GM23338 (cell line): ENCODE measurements around the gene CYBC1.

Experiments
- CREB1 ChIP-seq: fragments of 250-450 bp; sonication (Bioruptor Pico); IDR thresholded peaks from 2 replicates; pipeline ENCODE4 v1.5.0; 2020; ENCODE audit warnings: low read depth, mild to moderate bottlenecking, moderate library complexity
- EZH2 ChIP-seq: fragments of 200-600 bp; sonication (generic); IDR thresholded peaks from one replicate; pipeline ENCODE4 v1.8.0; 2017; ENCODE audit warnings: antibody characterized with exemption, mild to moderate bottlenecking, low read depth; ENCODE audit not compliant: unreplicated experiment
- POLR2AphosphoS5 ChIP-seq: IDR thresholded peaks from 2 replicates; pipeline ENCODE4 v1.6.1; 2016; ENCODE audit warnings: antibody characterized with exemption, low read depth
- ZNF331 ChIP-seq: fragments of 250-450 bp; sonication (Bioruptor Pico); IDR thresholded peaks from 2 replicates; pipeline ENCODE4 v1.5.0; 2020; ENCODE audit warnings: low read depth, mild to moderate bottlenecking, moderate library complexity
- TF ChIP-seq, protein P1 (sequence below), 2 experiments: fragments of 200-600 bp in 1 of 2; sonication (generic) in 1 of 2; conservative IDR thresholded peaks; 2 replicates each; pipeline versions ENCODE4 v1.5.1 to v1.6.1; 2016 to 2017; ENCODE audit warnings: antibody characterized with exemption in 2 of 2, low read depth in 2 of 2, mild to moderate bottlenecking in 2 of 2, moderate library complexity in 1 of 2
- TF ChIP-seq, protein P2 (sequence below): IDR thresholded peaks from one replicate; pipeline ENCODE4 v1.6.1; 2018; ENCODE audit warnings: antibody characterized with exemption; ENCODE audit not compliant: unreplicated experiment

DNA sequence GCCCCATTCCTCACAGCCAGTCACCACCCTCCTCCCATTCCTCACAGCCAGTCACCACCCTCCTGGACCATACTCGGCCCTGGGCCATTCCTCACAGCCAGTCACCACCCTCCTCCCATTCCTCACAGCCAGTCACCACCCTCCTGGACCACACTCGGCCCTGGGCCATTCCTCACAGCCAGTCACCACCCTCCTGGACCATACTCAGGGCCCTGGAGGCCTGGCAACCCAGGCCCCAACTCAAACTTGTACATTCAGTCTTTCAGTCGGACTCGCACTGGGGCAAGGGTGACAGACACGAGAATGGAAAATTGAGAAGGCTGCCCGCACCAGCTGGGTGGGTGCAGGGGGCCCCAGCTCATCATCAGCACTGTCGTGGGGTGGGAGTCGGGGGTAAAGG lies 38.6 kb upstream of the CYBC1 start:
- TF ChIP-seq POLR2AphosphoS5 (no peak), CREB1 (CRISPR knock-in tag) (no peak), EZH2 (no peak), ZNF331 (no peak)
- TF ChIP-seq, protein P1, sequence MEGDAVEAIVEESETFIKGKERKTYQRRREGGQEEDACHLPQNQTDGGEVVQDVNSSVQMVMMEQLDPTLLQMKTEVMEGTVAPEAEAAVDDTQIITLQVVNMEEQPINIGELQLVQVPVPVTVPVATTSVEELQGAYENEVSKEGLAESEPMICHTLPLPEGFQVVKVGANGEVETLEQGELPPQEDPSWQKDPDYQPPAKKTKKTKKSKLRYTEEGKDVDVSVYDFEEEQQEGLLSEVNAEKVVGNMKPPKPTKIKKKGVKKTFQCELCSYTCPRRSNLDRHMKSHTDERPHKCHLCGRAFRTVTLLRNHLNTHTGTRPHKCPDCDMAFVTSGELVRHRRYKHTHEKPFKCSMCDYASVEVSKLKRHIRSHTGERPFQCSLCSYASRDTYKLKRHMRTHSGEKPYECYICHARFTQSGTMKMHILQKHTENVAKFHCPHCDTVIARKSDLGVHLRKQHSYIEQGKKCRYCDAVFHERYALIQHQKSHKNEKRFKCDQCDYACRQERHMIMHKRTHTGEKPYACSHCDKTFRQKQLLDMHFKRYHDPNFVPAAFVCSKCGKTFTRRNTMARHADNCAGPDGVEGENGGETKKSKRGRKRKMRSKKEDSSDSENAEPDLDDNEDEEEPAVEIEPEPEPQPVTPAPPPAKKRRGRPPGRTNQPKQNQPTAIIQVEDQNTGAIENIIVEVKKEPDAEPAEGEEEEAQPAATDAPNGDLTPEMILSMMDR (conservative IDR thresholded peaks at IDR 0.05; ENCODE audit: low read depth in 2 of 2): no peak
- TF ChIP-seq, protein P2, sequence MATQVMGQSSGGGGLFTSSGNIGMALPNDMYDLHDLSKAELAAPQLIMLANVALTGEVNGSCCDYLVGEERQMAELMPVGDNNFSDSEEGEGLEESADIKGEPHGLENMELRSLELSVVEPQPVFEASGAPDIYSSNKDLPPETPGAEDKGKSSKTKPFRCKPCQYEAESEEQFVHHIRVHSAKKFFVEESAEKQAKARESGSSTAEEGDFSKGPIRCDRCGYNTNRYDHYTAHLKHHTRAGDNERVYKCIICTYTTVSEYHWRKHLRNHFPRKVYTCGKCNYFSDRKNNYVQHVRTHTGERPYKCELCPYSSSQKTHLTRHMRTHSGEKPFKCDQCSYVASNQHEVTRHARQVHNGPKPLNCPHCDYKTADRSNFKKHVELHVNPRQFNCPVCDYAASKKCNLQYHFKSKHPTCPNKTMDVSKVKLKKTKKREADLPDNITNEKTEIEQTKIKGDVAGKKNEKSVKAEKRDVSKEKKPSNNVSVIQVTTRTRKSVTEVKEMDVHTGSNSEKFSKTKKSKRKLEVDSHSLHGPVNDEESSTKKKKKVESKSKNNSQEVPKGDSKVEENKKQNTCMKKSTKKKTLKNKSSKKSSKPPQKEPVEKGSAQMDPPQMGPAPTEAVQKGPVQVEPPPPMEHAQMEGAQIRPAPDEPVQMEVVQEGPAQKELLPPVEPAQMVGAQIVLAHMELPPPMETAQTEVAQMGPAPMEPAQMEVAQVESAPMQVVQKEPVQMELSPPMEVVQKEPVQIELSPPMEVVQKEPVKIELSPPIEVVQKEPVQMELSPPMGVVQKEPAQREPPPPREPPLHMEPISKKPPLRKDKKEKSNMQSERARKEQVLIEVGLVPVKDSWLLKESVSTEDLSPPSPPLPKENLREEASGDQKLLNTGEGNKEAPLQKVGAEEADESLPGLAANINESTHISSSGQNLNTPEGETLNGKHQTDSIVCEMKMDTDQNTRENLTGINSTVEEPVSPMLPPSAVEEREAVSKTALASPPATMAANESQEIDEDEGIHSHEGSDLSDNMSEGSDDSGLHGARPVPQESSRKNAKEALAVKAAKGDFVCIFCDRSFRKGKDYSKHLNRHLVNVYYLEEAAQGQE: no peak
